Measurements from ENCODE around the gene FAM117A. TPM values are rescaled to one million over a fixed set of nuclear protein-coding genes. Genes with fewer than 3 reads are reported as not detected.

The FAM117A gene
- polyA plus RNA-seq, 1 of the 3 experiments (the other 2 are of a cell fraction) = 7.8 TPM

DNA sequence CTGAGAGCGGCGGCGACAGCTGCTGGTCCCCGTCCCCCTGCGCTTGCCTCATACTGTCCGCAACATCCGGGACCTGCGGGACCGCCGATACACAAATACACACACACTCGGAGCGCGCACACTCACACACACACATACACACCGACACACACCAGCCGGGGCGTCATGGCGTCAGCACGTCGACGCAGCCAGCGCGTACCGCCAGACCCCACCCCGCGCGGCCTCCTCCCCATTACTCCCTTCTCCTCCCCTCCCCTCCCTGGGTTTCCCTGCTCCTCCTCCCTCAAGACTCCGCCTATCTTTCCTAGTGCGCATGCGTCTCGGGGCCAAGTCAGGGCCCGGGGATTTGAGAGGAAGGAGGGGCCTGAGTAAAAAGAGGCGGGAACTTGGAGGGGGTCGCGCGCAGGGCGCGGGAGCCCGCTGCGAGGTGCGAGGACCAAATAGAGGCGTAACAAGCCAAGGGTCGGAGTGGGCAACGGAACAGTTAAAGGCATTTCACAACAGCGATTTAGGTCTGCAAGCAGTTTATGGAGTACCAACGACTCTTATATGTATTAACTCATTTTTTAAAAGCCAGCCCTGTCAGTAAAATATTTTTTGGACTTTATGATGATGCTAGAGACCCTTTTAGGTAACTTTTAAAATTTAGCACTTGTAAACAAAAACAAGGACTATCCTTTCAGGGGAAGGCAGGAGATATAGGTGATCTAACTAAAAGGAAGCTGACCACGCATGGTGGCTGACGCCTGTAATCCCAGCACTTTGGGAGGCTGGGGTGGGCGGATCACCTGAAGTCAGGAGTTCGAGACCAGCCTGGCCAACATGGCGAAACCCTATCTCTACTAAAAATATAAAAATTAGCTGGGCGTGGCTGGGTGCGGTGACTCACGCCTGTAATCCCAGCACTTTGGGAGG, 85.7 kb downstream of the FAM117A start, which contains the start of gene SPOP:
SPOP (minus strand) TSS at position 165 of the 915 bp plus-strand sequence. CDS start 55,287 bp downstream, outside the sequence.
- ChIA-PET CTCF (interaction anchor here (0.7 to 50.8 kb wide), 6 partner anchors 18 to 271 kb away, joined by 3 to 2107 read pairs (median 4); partner anchors contain the start of genes NXPH3 and SLC35B1), POLR2A (no interaction called here)
- Histone ChIP-seq H3K9me2 (no peaks in the 10 kb centered on the region), H3K9me3 (no peaks in the 10 kb centered on the region), H3K27me3 (ENCODE audit: insufficient read depth) (no peaks in the 10 kb centered on the region), H3F3A (replicated peaks; ENCODE audit: insufficient read depth) (no peaks in the 10 kb centered on the region), H3K27ac (ENCODE audit: low read depth in 2 of 2, low read length in 1 of 2) (peak within 1 kb of the TSS; percentile 84 to 91), H3K4me1 (ENCODE audit: control insufficient read depth in 1 of 2, insufficient read depth in 2 of 2, low read depth in 1 of 2, low read length in 1 of 2) (peaks cover 11 to 13% of the 10 kb centered on the region in 2 experiments; a peak in 3 of 4 replicates), H3K4me3 (ENCODE audit: low read depth in 2 of 2, low read length in 1 of 2) (peak within 1 kb of the TSS; percentile 55 to 68), H2AFZ (ENCODE audit: low read depth) (peak within 1 kb of the TSS; percentile 80), H3K9ac (peak within 1 kb of the TSS; percentile 76), H3K4me2 (peak within 1 kb of the TSS; percentile 89), H3K36me3 (replicated peaks in 1 of 2; ENCODE audit: control insufficient read depth in 1 of 2, insufficient read depth in 2 of 2, low read length in 1 of 2) (peaks cover 12 to 20% of the 10 kb centered on the region in 2 experiments), H3K79me2 (ENCODE audit: insufficient read depth) (peaks cover 42% of the 10 kb centered on the region), H4K20me1 (ENCODE audit: insufficient read depth) (peaks cover 24% of the 10 kb centered on the region; the same call in 1 of the 2 replicates)
- WGBS (ENCODE audit: low lambda C conversion rate) = 18% methylated on average over 47 of the region's 53 CpGs
- DNase-seq = peak; percentile 100
- TF ChIP-seq, protein P1, sequence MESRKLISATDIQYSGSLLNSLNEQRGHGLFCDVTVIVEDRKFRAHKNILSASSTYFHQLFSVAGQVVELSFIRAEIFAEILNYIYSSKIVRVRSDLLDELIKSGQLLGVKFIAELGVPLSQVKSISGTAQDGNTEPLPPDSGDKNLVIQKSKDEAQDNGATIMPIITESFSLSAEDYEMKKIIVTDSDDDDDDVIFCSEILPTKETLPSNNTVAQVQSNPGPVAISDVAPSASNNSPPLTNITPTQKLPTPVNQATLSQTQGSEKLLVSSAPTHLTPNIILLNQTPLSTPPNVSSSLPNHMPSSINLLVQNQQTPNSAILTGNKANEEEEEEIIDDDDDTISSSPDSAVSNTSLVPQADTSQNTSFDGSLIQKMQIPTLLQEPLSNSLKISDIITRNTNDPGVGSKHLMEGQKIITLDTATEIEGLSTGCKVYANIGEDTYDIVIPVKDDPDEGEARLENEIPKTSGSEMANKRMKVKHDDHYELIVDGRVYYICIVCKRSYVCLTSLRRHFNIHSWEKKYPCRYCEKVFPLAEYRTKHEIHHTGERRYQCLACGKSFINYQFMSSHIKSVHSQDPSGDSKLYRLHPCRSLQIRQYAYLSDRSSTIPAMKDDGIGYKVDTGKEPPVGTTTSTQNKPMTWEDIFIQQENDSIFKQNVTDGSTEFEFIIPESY (IDR thresholded peaks at IDR 0.05; ENCODE audit: borderline replicate concordance, low read depth) = no peak
- TF ChIP-seq, protein P2, sequence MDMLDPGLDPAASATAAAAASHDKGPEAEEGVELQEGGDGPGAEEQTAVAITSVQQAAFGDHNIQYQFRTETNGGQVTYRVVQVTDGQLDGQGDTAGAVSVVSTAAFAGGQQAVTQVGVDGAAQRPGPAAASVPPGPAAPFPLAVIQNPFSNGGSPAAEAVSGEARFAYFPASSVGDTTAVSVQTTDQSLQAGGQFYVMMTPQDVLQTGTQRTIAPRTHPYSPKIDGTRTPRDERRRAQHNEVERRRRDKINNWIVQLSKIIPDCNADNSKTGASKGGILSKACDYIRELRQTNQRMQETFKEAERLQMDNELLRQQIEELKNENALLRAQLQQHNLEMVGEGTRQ (IDR thresholded peaks at IDR 0.05; ENCODE audit: borderline replicate concordance, low read depth, low read length) = no peak
- no peak for TF ChIP-seq SMC3 (IDR thresholded peaks at IDR 0.05; ENCODE audit: low read depth, low read length)
- TF ChIP-seq CHD2 (IDR thresholded peaks at IDR 0.05; ENCODE audit: low read length, partially characterized antibody) = peak; percentile 61
- peak; percentile 14 for TF ChIP-seq RFX5 (IDR thresholded peaks at IDR 0.05; ENCODE audit: low read length)
- TF ChIP-seq EP300 (IDR thresholded peaks at IDR 0.05; ENCODE audit: borderline replicate concordance in 1 of 2, low read depth in 1 of 2, low read length in 1 of 2) = peak in 1 of 2 experiments; percentile 60; a peak in 1 of 4 replicates
- TF ChIP-seq, protein P3, sequence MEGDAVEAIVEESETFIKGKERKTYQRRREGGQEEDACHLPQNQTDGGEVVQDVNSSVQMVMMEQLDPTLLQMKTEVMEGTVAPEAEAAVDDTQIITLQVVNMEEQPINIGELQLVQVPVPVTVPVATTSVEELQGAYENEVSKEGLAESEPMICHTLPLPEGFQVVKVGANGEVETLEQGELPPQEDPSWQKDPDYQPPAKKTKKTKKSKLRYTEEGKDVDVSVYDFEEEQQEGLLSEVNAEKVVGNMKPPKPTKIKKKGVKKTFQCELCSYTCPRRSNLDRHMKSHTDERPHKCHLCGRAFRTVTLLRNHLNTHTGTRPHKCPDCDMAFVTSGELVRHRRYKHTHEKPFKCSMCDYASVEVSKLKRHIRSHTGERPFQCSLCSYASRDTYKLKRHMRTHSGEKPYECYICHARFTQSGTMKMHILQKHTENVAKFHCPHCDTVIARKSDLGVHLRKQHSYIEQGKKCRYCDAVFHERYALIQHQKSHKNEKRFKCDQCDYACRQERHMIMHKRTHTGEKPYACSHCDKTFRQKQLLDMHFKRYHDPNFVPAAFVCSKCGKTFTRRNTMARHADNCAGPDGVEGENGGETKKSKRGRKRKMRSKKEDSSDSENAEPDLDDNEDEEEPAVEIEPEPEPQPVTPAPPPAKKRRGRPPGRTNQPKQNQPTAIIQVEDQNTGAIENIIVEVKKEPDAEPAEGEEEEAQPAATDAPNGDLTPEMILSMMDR (IDR thresholded peaks at IDR 0.05) = no peak
- peak; percentile 79 for TF ChIP-seq NRF1 (IDR thresholded peaks at IDR 0.05; ENCODE audit: low read depth, low read length)
- 0 out of 2 replicates have a peak, but pooled peaks have one; percentile 24 for TF ChIP-seq GATA2 (CRISPR knock-in tag; IDR thresholded peaks at IDR 0.05)
- no peak; the same call in 1 of the 2 replicates for TF ChIP-seq TCF12 (IDR thresholded peaks at IDR 0.05)
- TF ChIP-seq ELF1 (IDR thresholded peaks at IDR 0.05) = no peak
- no peak for TF ChIP-seq RAD21 (IDR thresholded peaks at IDR 0.05; ENCODE audit: low read length)
- TF ChIP-seq GABPA (IDR thresholded peaks at IDR 0.05; ENCODE audit: low read depth) = peak; percentile 40; the same call in 1 of the 2 replicates
- TF ChIP-seq NFIC (IDR thresholded peaks at IDR 0.05; ENCODE audit: borderline replicate concordance) = no peak
- TF ChIP-seq POLR2AphosphoS5 (IDR thresholded peaks at IDR 0.05; ENCODE audit: low read depth, low read length) = no peak; the same call in none of the 2 replicates
- peak; percentile 73; the same call in 1 of the 2 replicates for TF ChIP-seq RCOR1 (IDR thresholded peaks at IDR 0.05; ENCODE audit: low read length)
- TF ChIP-seq, protein P4, sequence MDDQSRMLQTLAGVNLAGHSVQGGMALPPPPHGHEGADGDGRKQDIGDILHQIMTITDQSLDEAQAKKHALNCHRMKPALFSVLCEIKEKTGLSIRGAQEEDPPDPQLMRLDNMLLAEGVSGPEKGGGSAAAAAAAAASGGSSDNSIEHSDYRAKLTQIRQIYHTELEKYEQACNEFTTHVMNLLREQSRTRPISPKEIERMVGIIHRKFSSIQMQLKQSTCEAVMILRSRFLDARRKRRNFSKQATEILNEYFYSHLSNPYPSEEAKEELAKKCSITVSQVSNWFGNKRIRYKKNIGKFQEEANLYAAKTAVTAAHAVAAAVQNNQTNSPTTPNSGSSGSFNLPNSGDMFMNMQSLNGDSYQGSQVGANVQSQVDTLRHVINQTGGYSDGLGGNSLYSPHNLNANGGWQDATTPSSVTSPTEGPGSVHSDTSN (IDR thresholded peaks at IDR 0.05) = no peak
- no peak for TF ChIP-seq FOXM1 (IDR thresholded peaks at IDR 0.05; ENCODE audit: low read depth)
- TF ChIP-seq RXRA (IDR thresholded peaks at IDR 0.05; ENCODE audit: borderline replicate concordance, low read depth) = no peak
- TF ChIP-seq TAF1 (IDR thresholded peaks at IDR 0.05; ENCODE audit: borderline replicate concordance, low read depth, low read length) = peak; percentile 79
- TF ChIP-seq EZH2phosphoT487 (IDR thresholded peaks at IDR 0.05; ENCODE audit: borderline replicate concordance, low read depth) = no peak
- no peak for TF ChIP-seq FOSL2 (IDR thresholded peaks at IDR 0.05; ENCODE audit: borderline replicate concordance, low read depth)
- TF ChIP-seq MXI1 (IDR thresholded peaks at IDR 0.05; ENCODE audit: low read depth, low read length) = peak; percentile 74; the same call in 1 of the 2 replicates
- TF ChIP-seq, protein P5, sequence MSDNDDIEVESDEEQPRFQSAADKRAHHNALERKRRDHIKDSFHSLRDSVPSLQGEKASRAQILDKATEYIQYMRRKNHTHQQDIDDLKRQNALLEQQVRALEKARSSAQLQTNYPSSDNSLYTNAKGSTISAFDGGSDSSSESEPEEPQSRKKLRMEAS (IDR thresholded peaks at IDR 0.05; ENCODE audit: low read depth) = peak; percentile 100
